Measurements from ENCODE around the gene ARL3.

The ARL3 gene

GRCh38 chr10:102676534-102677315, 37.5 kb downstream of the ARL3 start:
- FAIRE-seq, result no peak
- no peak for DNase-seq (ENCODE audit: insufficient read length, low spot score)
- TF ChIP-seq CTCF (IDR thresholded peaks at IDR 0.05; ENCODE audit: insufficient read depth, missing control alignments), result no peak

- DNase-seq (ENCODE audit: insufficient read length, low spot score) (no peak), FAIRE-seq (no peak)
- TF ChIP-seq CTCF (IDR thresholded peaks at IDR 0.05; ENCODE audit: insufficient read depth, missing control alignments), result no peak
These were observed 38.3 kb downstream of the ARL3 start for GRCh38 chr10:102675666-102676533.

GRCh38 chr10:102675011-102675665, 39.1 kb downstream of the ARL3 start:
- no peak for DNase-seq (ENCODE audit: insufficient read length, low spot score)
- TF ChIP-seq CTCF (IDR thresholded peaks at IDR 0.05; ENCODE audit: insufficient read depth, missing control alignments), result no peak
- FAIRE-seq, result no peak

- DNase-seq (ENCODE audit: insufficient read length, low spot score) (no peak), FAIRE-seq (no peak)
- no peak for TF ChIP-seq CTCF (IDR thresholded peaks at IDR 0.05; ENCODE audit: insufficient read depth, missing control alignments)
These were observed 39.6 kb downstream of the ARL3 start for GRCh38 chr10:102674566-102674965.

GRCh38 chr10:102673819-102674511, 40.2 kb downstream of the ARL3 start:
- FAIRE-seq (no peak), DNase-seq (ENCODE audit: insufficient read length, low spot score) (no peak)
- no peak for TF ChIP-seq CTCF (IDR thresholded peaks at IDR 0.05; ENCODE audit: insufficient read depth, missing control alignments)

GRCh38 chr10:102673236-102673818, 40.9 kb downstream of the ARL3 start:
- FAIRE-seq, result no peak
- no peak for TF ChIP-seq CTCF (IDR thresholded peaks at IDR 0.05; ENCODE audit: insufficient read depth, missing control alignments)
- DNase-seq (ENCODE audit: insufficient read length, low spot score), result no peak
